ENCODE results near the gene IRF9. TPM values are rescaled to one million over a fixed set of nuclear protein-coding genes. Genes with fewer than 3 reads are reported as not detected.

The IRF9 gene
- total and polyA plus RNA-seq, 2 of the 13 experiments (the other 11 are each of a cell fraction or from before 2014, with no cell fraction given) = 14.9 to 49.7 TPM

- TF ChIP-seq ZHX1 (CRISPR knock-in tag; IDR thresholded peaks at IDR 0.05; ENCODE audit: low read depth) = no peak
- peak; percentile 24; the same call in 1 of the 2 replicates for TF ChIP-seq POLR2AphosphoS5 (IDR thresholded peaks at IDR 0.05; ENCODE audit: low read depth, low read length)
- TF ChIP-seq ZMYM2 (CRISPR knock-in tag; IDR thresholded peaks at IDR 0.05) = no peak
- no peak for TF ChIP-seq DRAP1 (CRISPR knock-in tag; IDR thresholded peaks at IDR 0.05)
- no peak for TF ChIP-seq NFAT5 (CRISPR knock-in tag; IDR thresholded peaks at IDR 0.05)
- TF ChIP-seq HNRNPH1 (optimal IDR thresholded peaks at IDR 0.05; ENCODE audit: low read depth, low read length) = no peak
- 0 out of 2 replicates have a peak, but pooled peaks have one; percentile 30 for TF ChIP-seq TIGD3 (CRISPR knock-in tag; IDR thresholded peaks at IDR 0.05; ENCODE audit: borderline replicate concordance)
- TF ChIP-seq GRHL1 (CRISPR knock-in tag; conservative IDR thresholded peaks at IDR 0.05) = no peak
- no peak for TF ChIP-seq TP53 (CRISPR knock-in tag; conservative IDR thresholded peaks at IDR 0.05)
- 0 out of 2 replicates have a peak, but pooled peaks have one; percentile 52 for TF ChIP-seq REL (CRISPR knock-in tag; conservative IDR thresholded peaks at IDR 0.05)
- TF ChIP-seq ZNF343 (CRISPR knock-in tag; IDR thresholded peaks at IDR 0.05) = no peak
- TF ChIP-seq SMAD1 (CRISPR knock-in tag; IDR thresholded peaks at IDR 0.05; ENCODE audit: borderline replicate concordance, low read depth) = no peak
- no peak for TF ChIP-seq KDM3A (CRISPR knock-in tag; IDR thresholded peaks at IDR 0.05; ENCODE audit: low read depth)
- TF ChIP-seq KLF15 (CRISPR knock-in tag; IDR thresholded peaks at IDR 0.05; ENCODE audit: borderline replicate concordance) = no peak
- TF ChIP-seq TEF (CRISPR knock-in tag; IDR thresholded peaks at IDR 0.05) = no peak
Observed at GRCh38 chr14:24204163-24205146, 43.4 kb downstream of the IRF9 start (continued).

Data from HepG2 (cell line).